ENCODE results near the gene SPAG16.

DNA sequence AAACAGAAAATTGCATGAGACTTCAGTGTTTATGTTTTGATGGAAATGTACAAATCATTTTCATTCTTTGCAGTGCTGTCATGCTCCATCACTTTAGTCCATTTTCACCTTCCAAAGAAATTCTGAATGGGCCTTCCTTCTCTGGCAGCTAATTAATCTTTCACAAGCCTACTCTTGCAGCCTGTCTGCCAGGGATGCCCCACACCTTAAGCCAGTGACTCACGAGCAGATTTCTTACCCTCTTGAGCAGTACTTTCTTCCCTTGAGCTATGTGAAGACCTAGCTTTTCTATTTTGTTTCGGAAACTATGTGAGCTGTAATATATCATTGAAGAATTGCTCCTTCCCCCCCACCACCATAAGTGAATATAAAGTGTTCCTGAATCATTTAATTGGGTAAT lies 722.3 kb downstream of the SPAG16 start:
- TF ChIP-seq, protein P1, sequence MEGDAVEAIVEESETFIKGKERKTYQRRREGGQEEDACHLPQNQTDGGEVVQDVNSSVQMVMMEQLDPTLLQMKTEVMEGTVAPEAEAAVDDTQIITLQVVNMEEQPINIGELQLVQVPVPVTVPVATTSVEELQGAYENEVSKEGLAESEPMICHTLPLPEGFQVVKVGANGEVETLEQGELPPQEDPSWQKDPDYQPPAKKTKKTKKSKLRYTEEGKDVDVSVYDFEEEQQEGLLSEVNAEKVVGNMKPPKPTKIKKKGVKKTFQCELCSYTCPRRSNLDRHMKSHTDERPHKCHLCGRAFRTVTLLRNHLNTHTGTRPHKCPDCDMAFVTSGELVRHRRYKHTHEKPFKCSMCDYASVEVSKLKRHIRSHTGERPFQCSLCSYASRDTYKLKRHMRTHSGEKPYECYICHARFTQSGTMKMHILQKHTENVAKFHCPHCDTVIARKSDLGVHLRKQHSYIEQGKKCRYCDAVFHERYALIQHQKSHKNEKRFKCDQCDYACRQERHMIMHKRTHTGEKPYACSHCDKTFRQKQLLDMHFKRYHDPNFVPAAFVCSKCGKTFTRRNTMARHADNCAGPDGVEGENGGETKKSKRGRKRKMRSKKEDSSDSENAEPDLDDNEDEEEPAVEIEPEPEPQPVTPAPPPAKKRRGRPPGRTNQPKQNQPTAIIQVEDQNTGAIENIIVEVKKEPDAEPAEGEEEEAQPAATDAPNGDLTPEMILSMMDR (IDR thresholded peaks at IDR 0.05): no peak
- no peak for TF ChIP-seq POLR2A (IDR thresholded peaks at IDR 0.05)

Measured in tibial nerve (tissue), 3 donors.